Activated naive CD4-positive, alpha-beta T cell treated with anti-CD3 and anti-CD28 coated beads, Interleukin-2, amount 10 ng/mL, durations not matched to agents 7 days and 5 days (primary cell): Measurements from ENCODE around the gene SRSF1.

Experiments used
- CTCF ChIA-PET: fragments of 350-600 bp; sonication (Branson Sonifier 250); formaldehyde crosslinking; loops from one replicate; lab custom pipeline; 2021; ENCODE audit warnings: antibody characterized with exemption; lab: Charles Lee
- DNase-seq: peaks from one replicate; pipeline ENCODE4 v3.0.0-alpha.2; 2020
- H3K27ac Mint-ChIP-seq: one replicate; pipeline ENCODE4 v1.8.0; 2021; ENCODE audit warnings: mild to moderate bottlenecking, moderate library complexity, mixed read lengths
- H3K27me3 Mint-ChIP-seq: one replicate; pipeline ENCODE4 v1.8.0; 2021; ENCODE audit warnings: mild to moderate bottlenecking, mixed read lengths
- H3K36me3 Mint-ChIP-seq: one replicate; pipeline ENCODE4 v1.8.0; 2021; ENCODE audit warnings: mixed read lengths
- H3K4me1 Mint-ChIP-seq: one replicate; pipeline ENCODE4 v1.8.0; 2021; ENCODE audit warnings: mixed read lengths
- H3K4me3 Mint-ChIP-seq: one replicate; pipeline ENCODE4 v1.8.0; 2021; ENCODE audit warnings: mild to moderate bottlenecking, moderate library complexity, mixed read lengths
- H3K9me3 Mint-ChIP-seq: one replicate; pipeline ENCODE4 v1.8.0; 2021; ENCODE audit warnings: mixed read lengths

The SRSF1 gene

DNA sequence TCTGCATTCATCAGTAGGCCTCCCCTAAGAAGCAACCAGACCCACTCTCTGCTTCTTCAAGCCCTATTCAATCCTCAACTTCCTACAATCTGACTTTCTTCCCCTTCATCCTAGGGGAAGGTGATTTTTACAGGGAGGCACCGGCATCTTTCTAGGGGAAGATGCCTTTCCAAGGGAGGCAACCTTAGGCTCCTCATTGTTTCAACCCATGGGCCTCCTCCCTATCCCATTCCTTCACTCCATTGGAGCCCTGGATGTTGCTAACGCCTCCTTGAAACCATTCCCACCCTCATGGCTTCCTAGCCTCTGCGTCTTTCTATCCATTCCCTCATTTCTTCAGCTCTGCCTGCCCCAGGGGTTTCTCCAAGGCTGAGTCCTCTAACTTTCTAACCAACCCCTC is 49.2 kb downstream of the SRSF1 start:
- H3K36me3 Mint-ChIP-seq = no peaks in the 10 kb centered on the region
- H3K9me3 Mint-ChIP-seq = no peaks in the 10 kb centered on the region
- peak overlapping the region; percentile 67 for H3K27ac Mint-ChIP-seq
- no peak overlapping the region for H3K4me3 Mint-ChIP-seq
- DNase-seq = no peak
- CTCF ChIA-PET = no interaction called here
- peaks cover 85% of the 10 kb centered on the region for H3K27me3 Mint-ChIP-seq
- peaks cover 15% of the 10 kb centered on the region for H3K4me1 Mint-ChIP-seq

GRCh38 chr17:57957120-57957850 is 49.8 kb downstream of the SRSF1 start:
- CTCF ChIA-PET = interaction anchor here (4.1 kb wide), 1 partner anchor 64 kb away, joined by 18 read pairs; no protein-coding TSS in a partner anchor
- no peak overlapping the region for H3K4me3 Mint-ChIP-seq
- H3K27ac Mint-ChIP-seq = no peak overlapping the region
- peaks cover 21% of the 10 kb centered on the region for H3K4me1 Mint-ChIP-seq
- H3K9me3 Mint-ChIP-seq = no peaks in the 10 kb centered on the region
- no peak for DNase-seq
- H3K27me3 Mint-ChIP-seq = peaks cover 88% of the 10 kb centered on the region
- no peaks in the 10 kb centered on the region for H3K36me3 Mint-ChIP-seq

GRCh38 chr17:57956291-57957119 is 50.5 kb downstream of the SRSF1 start:
- H3K4me1 Mint-ChIP-seq = peaks cover 23% of the 10 kb centered on the region
- no peak overlapping the region for H3K27ac Mint-ChIP-seq
- H3K9me3 Mint-ChIP-seq = no peaks in the 10 kb centered on the region
- peak; percentile 62 for DNase-seq
- peak overlapping the region; percentile 53 for H3K4me3 Mint-ChIP-seq
- H3K36me3 Mint-ChIP-seq = no peaks in the 10 kb centered on the region
- H3K27me3 Mint-ChIP-seq = peaks cover 86% of the 10 kb centered on the region
- CTCF ChIA-PET = interaction anchor here (1.2 to 4.1 kb wide), 3 partner anchors 43 to 99 kb away, joined by 3 to 18 read pairs (median 6); no protein-coding TSS in a partner anchor

- peak; percentile 75 for DNase-seq
- Mint-ChIP-seq H3K27ac (no peak within 1 kb of the TSS), H3K4me3 (peak within 1 kb of the TSS; percentile 53), H3K36me3 (no peaks in the 10 kb centered on the region), H3K9me3 (no peaks in the 10 kb centered on the region), H3K27me3 (peaks cover 80% of the 10 kb centered on the region), H3K4me1 (peaks cover 33% of the 10 kb centered on the region)
- CTCF ChIA-PET = interaction anchor here (1.1 to 4.1 kb wide), 5 partner anchors 15 to 97 kb away, joined by 3 to 18 read pairs (median 3); no protein-coding TSS in a partner anchor
These were observed 51.7 kb downstream of the SRSF1 start, which contains the start of gene CUEDC1 for GRCh38 chr17:57955183-57955931. Gene CUEDC1 (minus strand): TSS chr17:57955412. CDS start chr17:57885564, 69,848 bp downstream.

GRCh38 chr17:57954397-57955182 is 52.5 kb downstream of the SRSF1 start:
- Mint-ChIP-seq H3K27me3 (peaks cover 72% of the 10 kb centered on the region), H3K4me1 (peaks cover 40% of the 10 kb centered on the region), H3K9me3 (no peaks in the 10 kb centered on the region), H3K27ac (no peak overlapping the region), H3K36me3 (no peaks in the 10 kb centered on the region), H3K4me3 (peak overlapping the region; percentile 43)
- CTCF ChIA-PET = interaction anchor here (1.1 to 4.1 kb wide), 4 partner anchors 16 to 97 kb away, joined by 3 to 18 read pairs (median 3); no protein-coding TSS in a partner anchor
- no peak for DNase-seq

GRCh38 chr17:57953705-57954396 is 53.2 kb downstream of the SRSF1 start:
- Mint-ChIP-seq H3K4me3 (peak overlapping the region; percentile 46), H3K27me3 (peaks cover 65% of the 10 kb centered on the region), H3K4me1 (peaks cover 46% of the 10 kb centered on the region), H3K9me3 (no peaks in the 10 kb centered on the region), H3K27ac (no peak overlapping the region), H3K36me3 (no peaks in the 10 kb centered on the region)
- DNase-seq = no peak
- CTCF ChIA-PET = interaction anchor here (0.6 to 4.1 kb wide), 3 partner anchors 45 to 282 kb away, joined by 3 to 18 read pairs (median 4); no protein-coding TSS in a partner anchor
